ENCODE data around the gene ZNF771. TPM values are rescaled to one million over a fixed set of nuclear protein-coding genes. Genes with fewer than 3 reads are reported as not detected.
"Not testable (repeated sequence)": the region's sequence is repeated elsewhere in the genome, so short reads cannot be mapped to it uniquely, and the experiment has no call there.

Gene ZNF771
- total RNA-seq, 2 experiments from 2014 or later = 3.8 to 4.0 TPM

- ChIA-PET CTCF (interaction anchor here (0.6 to 3.4 kb wide), 6 partner anchors 11 to 190 kb away, joined by 3 to 21 read pairs (median 6); partner anchors contain the start of genes DCTPP1, ZNF689 and ZNF747), POLR2A (interaction anchor here (0.8 kb wide), 1 partner anchor 27 kb away, joined by 3 read pairs; no protein-coding TSS in a partner anchor)
- intact Hi-C loops (cut with DNase I, micrococcal nuclease) = no loop called here
- no peaks in the 10 kb centered on the region for H3K27me3 Mint-ChIP-seq
- H3K27ac Mint-ChIP-seq = peak overlapping the region; percentile 93
- ATAC-seq = no peak
- H3K9me3 Mint-ChIP-seq (ENCODE audit: low read depth) = peaks cover 2% of the 10 kb centered on the region
- H3K4me3 Mint-ChIP-seq = peak overlapping the region; percentile 86
- peaks cover 40% of the 10 kb centered on the region for H3K4me1 Mint-ChIP-seq
- peaks cover 23% of the 10 kb centered on the region for H3K36me3 Mint-ChIP-seq (ENCODE audit: low read depth)
- no peak for DNase-seq
These were observed 38.8 kb downstream of the ZNF771 start for GRCh38 chr16:30446203-30446595.

- ChIA-PET CTCF (interaction anchor here (0.5 to 5.4 kb wide), 8 partner anchors 10 to 280 kb away, joined by 3 to 26 read pairs (median 7); partner anchors contain the start of genes DCTPP1 and SRCAP), POLR2A (no interaction called here)
- Mint-ChIP-seq H3K36me3 (ENCODE audit: low read depth) (peaks cover 23% of the 10 kb centered on the region), H3K9me3 (ENCODE audit: low read depth) (peaks cover 2% of the 10 kb centered on the region), H3K4me1 (peaks cover 46% of the 10 kb centered on the region), H3K27ac (no peak overlapping the region), H3K4me3 (no peak overlapping the region), H3K27me3 (no peaks in the 10 kb centered on the region)
- intact Hi-C loops (cut with DNase I, micrococcal nuclease) = no loop called here
- no peak for DNase-seq
- ATAC-seq = no peak
These were observed 40.3 kb downstream of the ZNF771 start for GRCh38 chr16:30447512-30448226.

- Mint-ChIP-seq H3K27me3 (no peaks in the 10 kb centered on the region), H3K36me3 (ENCODE audit: low read depth) (peaks cover 11% of the 10 kb centered on the region), H3K27ac (no peak overlapping the region), H3K4me3 (no peak overlapping the region), H3K9me3 (ENCODE audit: low read depth) (peaks cover 2% of the 10 kb centered on the region), H3K4me1 (peaks cover 39% of the 10 kb centered on the region)
- ATAC-seq (no peak), DNase-seq (no peak)
- intact Hi-C loops (cut with DNase I, micrococcal nuclease) = loop anchor here in 1 of 2 experiments (1.0 kb wide), 3 partner anchors 23 to 149 kb away; partner anchors contain the start of gene ITGAL
- CTCF ChIA-PET = interaction anchor here (0.6 to 5.4 kb wide), 25 partner anchors 8 to 282 kb away, joined by 3 to 27 read pairs (median 4); partner anchors contain the start of genes DCTPP1, ITGAL and ZNF764
- POLR2A ChIA-PET = no interaction called here
These were observed 41.7 kb downstream of the ZNF771 start for GRCh38 chr16:30449116-30449435.

GRCh38 chr16:30452709-30453580 lies 45.5 kb downstream of the ZNF771 start:
- Mint-ChIP-seq H3K4me3 (peak overlapping the region; percentile 21), H3K4me1 (peaks cover 52% of the 10 kb centered on the region), H3K27ac (peak overlapping the region; percentile 77)
- CTCF ChIA-PET = interaction anchor here (0.9 to 1.0 kb wide), 3 partner anchors 9 to 145 kb away, joined by 3 to 4 read pairs (median 3); no protein-coding TSS in a partner anchor
- H3K27me3 Mint-ChIP-seq; DNase-seq; ATAC-seq; H3K9me3 Mint-ChIP-seq (ENCODE audit: low read depth); POLR2A ChIA-PET; H3K36me3 Mint-ChIP-seq (ENCODE audit: low read depth): not testable (repeated sequence)
- intact Hi-C loops (cut with DNase I, micrococcal nuclease) = loop anchor here in 1 of 2 experiments (5.0 kb wide), 1 partner anchor 39 kb away; no protein-coding TSS in a partner anchor

GRCh38 chr16:30456302-30456701 lies 48.9 kb downstream of the ZNF771 start:
- H3K27ac Mint-ChIP-seq = peak overlapping the region; percentile 83
- H3K4me3 Mint-ChIP-seq = no peak overlapping the region
- H3K27me3 Mint-ChIP-seq = no peaks in the 10 kb centered on the region
- no peaks in the 10 kb centered on the region for H3K36me3 Mint-ChIP-seq (ENCODE audit: low read depth)
- ATAC-seq (no peak), DNase-seq (no peak)
- ChIA-PET CTCF (interaction anchor here (0.9 to 7.0 kb wide), 9 partner anchors 9 to 154 kb away, joined by 3 to 39 read pairs (median 6); partner anchors contain the start of genes DCTPP1, ITGAL, SEPHS2 and ZNF689), POLR2A (interaction anchor here (0.6 to 1.3 kb wide), 2 partner anchors 17 to 712 kb away, joined by 3 to 5 read pairs; no protein-coding TSS in a partner anchor)
- H3K9me3 Mint-ChIP-seq (ENCODE audit: low read depth) = no peaks in the 10 kb centered on the region
- peaks cover 60% of the 10 kb centered on the region for H3K4me1 Mint-ChIP-seq
- intact Hi-C loops (cut with DNase I, micrococcal nuclease) = loop anchor here in 1 of 2 experiments (5.0 kb wide), 1 partner anchor 71 kb away; the partner anchor contains the start of gene ZNF768

GRCh38 chr16:30457256-30457655 lies 49.9 kb downstream of the ZNF771 start:
- Mint-ChIP-seq H3K27me3 (no peaks in the 10 kb centered on the region), H3K27ac (peak overlapping the region; percentile 76), H3K4me1 (peaks cover 64% of the 10 kb centered on the region), H3K9me3 (ENCODE audit: low read depth) (no peaks in the 10 kb centered on the region), H3K4me3 (no peak overlapping the region), H3K36me3 (ENCODE audit: low read depth) (no peaks in the 10 kb centered on the region)
- intact Hi-C loops (cut with DNase I, micrococcal nuclease) = loop anchor here in 1 of 2 experiments (5.0 kb wide), 1 partner anchor 70 kb away; the partner anchor contains the start of gene ZNF768
- ChIA-PET CTCF (interaction anchor here (0.7 to 7.0 kb wide), 9 partner anchors 8 to 153 kb away, joined by 3 to 39 read pairs (median 6); partner anchors contain the start of genes DCTPP1, ITGAL, SEPHS2 and ZNF689), POLR2A (interaction anchor here (0.6 to 2.4 kb wide), 4 partner anchors 17 to 420 kb away, joined by 3 to 11 read pairs (median 6); partner anchors contain the start of gene DCTPP1)
- ATAC-seq (no peak), DNase-seq (no peak)

GRCh38 chr16:30457743-30458560 lies 50.5 kb downstream of the ZNF771 start:
- Mint-ChIP-seq H3K27me3 (no peaks in the 10 kb centered on the region), H3K36me3 (ENCODE audit: low read depth) (no peaks in the 10 kb centered on the region), H3K27ac (peak overlapping the region; percentile 95), H3K9me3 (ENCODE audit: low read depth) (no peaks in the 10 kb centered on the region), H3K4me3 (peak overlapping the region; percentile 57), H3K4me1 (peaks cover 57% of the 10 kb centered on the region)
- intact Hi-C loops (cut with DNase I, micrococcal nuclease) = loop anchor here (1.0 to 5.0 kb wide), 4 partner anchors 13 to 69 kb away; partner anchors contain the start of genes DCTPP1 (in 1 of the 2) and ZNF768 (in 1 of the 2)
- CTCF ChIA-PET = interaction anchor here (0.6 to 7.0 kb wide), 16 partner anchors 9 to 236 kb away, joined by 3 to 39 read pairs (median 6); partner anchors contain the start of genes DCTPP1, ITGAL, SEPHS2 and ZNF689
- POLR2A ChIA-PET = interaction anchor here (0.6 to 2.4 kb wide), 7 partner anchors 14 to 420 kb away, joined by 3 to 11 read pairs (median 7); partner anchors contain the start of genes DCTPP1 and ITGAL
- no peak for ATAC-seq
- DNase-seq = no peak

- H3K9me3 Mint-ChIP-seq (ENCODE audit: low read depth) = no peaks in the 10 kb centered on the region
- peak overlapping the region; percentile 57 for H3K4me3 Mint-ChIP-seq
- H3K4me1 Mint-ChIP-seq = peaks cover 59% of the 10 kb centered on the region
- H3K27me3 Mint-ChIP-seq = no peaks in the 10 kb centered on the region
- ChIA-PET CTCF (interaction anchor here (0.6 to 7.0 kb wide), 16 partner anchors 9 to 235 kb away, joined by 3 to 39 read pairs (median 4); partner anchors contain the start of genes DCTPP1, ITGAL, SEPHS2 and ZNF688), POLR2A (interaction anchor here (0.9 to 2.4 kb wide), 5 partner anchors 14 to 123 kb away, joined by 3 to 11 read pairs (median 8); partner anchors contain the start of genes DCTPP1 and ITGAL)
- H3K36me3 Mint-ChIP-seq (ENCODE audit: low read depth) = no peaks in the 10 kb centered on the region
- DNase-seq = peak; percentile 94
- ATAC-seq = peak; percentile 96
- intact Hi-C loops (cut with DNase I, micrococcal nuclease) = loop anchor here (1.0 to 5.0 kb wide), 4 partner anchors 13 to 69 kb away; partner anchors contain the start of genes DCTPP1 (in 1 of the 2) and ZNF768 (in 1 of the 2)
- H3K27ac Mint-ChIP-seq = peak overlapping the region; percentile 95
These were observed 51.4 kb downstream of the ZNF771 start for GRCh38 chr16:30458561-30459394.

- ChIA-PET POLR2A (interaction anchor here (0.7 to 1.9 kb wide), 3 partner anchors 13 to 95 kb away, joined by 3 to 9 read pairs (median 4); partner anchors contain the start of gene ITGAL), CTCF (interaction anchor here (0.6 to 7.0 kb wide), 11 partner anchors 10 to 190 kb away, joined by 3 to 39 read pairs (median 4); partner anchors contain the start of genes DCTPP1, ITGAL and ZNF688)
- no peak for DNase-seq
- Mint-ChIP-seq H3K4me3 (peak overlapping the region; percentile 57), H3K27ac (peak overlapping the region; percentile 95), H3K27me3 (no peaks in the 10 kb centered on the region), H3K9me3 (ENCODE audit: low read depth) (no peaks in the 10 kb centered on the region), H3K36me3 (ENCODE audit: low read depth) (no peaks in the 10 kb centered on the region), H3K4me1 (peaks cover 55% of the 10 kb centered on the region)
- intact Hi-C loops (cut with DNase I, micrococcal nuclease) = loop anchor here in 1 of 2 experiments (2.0 to 5.0 kb wide), 2 partner anchors 25 to 68 kb away; partner anchors contain the start of gene ZNF768
- ATAC-seq = no peak
These were observed 52.0 kb downstream of the ZNF771 start for GRCh38 chr16:30459456-30459855.

Data from activated CD4-positive, alpha-beta T cell treated with anti-CD3 and anti-CD28 coated beads for 36 hours (primary cell).